Liver (tissue), 3 donors: ENCODE data around the gene TMEM40.
A peak's percentile ranks its signal among the peaks of the same experiment; 100 is the strongest.

Experiments used
- CTCF ChIP-seq: fragments of 150-350 bp; IDR thresholded peaks from 2 replicates; pipeline ENCODE4 v1.5.1; 2017; ENCODE audit warnings: improper control_type of control experiment, low read depth, low read length; ENCODE audit not compliant: missing input control
- EGR1 ChIP-seq, 2 donors: IDR thresholded peaks; 2 replicates each; pipeline ENCODE4 v1.6.1; 2016 to 2018; ENCODE audit warnings: antibody characterized with exemption in 2 of 2, low read depth in 2 of 2
- FOXA1 ChIP-seq: IDR thresholded peaks from 2 replicates; pipeline ENCODE4 v1.6.1; 2016; ENCODE audit warnings: antibody characterized with exemption
- GABPA ChIP-seq, 2 donors: IDR thresholded peaks in 1 of 2; conservative IDR thresholded peaks in 1 of 2; 2 replicates each; pipeline ENCODE4 v1.6.1; 2016; ENCODE audit warnings: antibody characterized with exemption in 2 of 2, mild to moderate bottlenecking in 1 of 2, moderate library complexity in 1 of 2
- JUND ChIP-seq, 2 donors: IDR thresholded peaks; 2 replicates each; pipeline ENCODE4 v1.6.1; 2016; ENCODE audit warnings: antibody characterized with exemption in 2 of 2
- MAX ChIP-seq: IDR thresholded peaks from 2 replicates; pipeline ENCODE4 v1.6.1; 2016; ENCODE audit warnings: antibody characterized with exemption
- NR2F2 ChIP-seq: IDR thresholded peaks from 2 replicates; pipeline ENCODE4 v1.6.1; 2016; ENCODE audit warnings: antibody characterized with exemption
- RAD21 ChIP-seq, 2 donors: IDR thresholded peaks; 2 replicates each; pipeline ENCODE4 v1.6.1; 2016; ENCODE audit warnings: antibody characterized with exemption in 2 of 2, mild to moderate bottlenecking in 2 of 2
- REST ChIP-seq: IDR thresholded peaks from 2 replicates; pipeline ENCODE4 v1.6.1; 2016; ENCODE audit warnings: antibody characterized with exemption, mild to moderate bottlenecking
- RXRA ChIP-seq, 2 donors: IDR thresholded peaks; 2 replicates each; pipeline ENCODE4 v1.6.1; 2017 to 2018; ENCODE audit warnings: antibody characterized with exemption in 2 of 2, mild to moderate bottlenecking in 1 of 2
- SP1 ChIP-seq: IDR thresholded peaks from 2 replicates; pipeline ENCODE4 v1.6.1; 2018; ENCODE audit warnings: antibody characterized with exemption, mild to moderate bottlenecking
- TAF1 ChIP-seq: conservative IDR thresholded peaks from 2 replicates; pipeline ENCODE4 v1.6.1; 2016; ENCODE audit warnings: antibody characterized with exemption, mild to moderate bottlenecking
- YY1 ChIP-seq: IDR thresholded peaks from 2 replicates; pipeline ENCODE4 v1.6.1; 2016; ENCODE audit warnings: antibody characterized with exemption, mild to moderate bottlenecking
- ZBTB33 ChIP-seq: IDR thresholded peaks from 2 replicates; pipeline ENCODE4 v1.6.1; 2016; ENCODE audit warnings: antibody characterized with exemption
- donor health status: healthy.
- donor health status: healthy.

- TF ChIP-seq JUND (IDR thresholded peaks at IDR 0.05), result no peak
- TF ChIP-seq MAX, result no peak
- no peak for TF ChIP-seq CTCF
- TF ChIP-seq YY1, result peak; percentile 39
- no peak for TF ChIP-seq TAF1
- TF ChIP-seq REST, result no peak
- TF ChIP-seq NR2F2, result no peak
- TF ChIP-seq SP1, result no peak
- TF ChIP-seq GABPA (IDR thresholded peaks at IDR 0.05 in 1 of 2, conservative IDR thresholded peaks at IDR 0.05 in 1 of 2), result no peak
- TF ChIP-seq RXRA (IDR thresholded peaks at IDR 0.05), result no peak
- no peak for TF ChIP-seq ZBTB33
- TF ChIP-seq EGR1 (IDR thresholded peaks at IDR 0.05; ENCODE audit: low read depth in 2 of 2), result no peak
- no peak for TF ChIP-seq RAD21 (IDR thresholded peaks at IDR 0.05)
- no peak for TF ChIP-seq FOXA1
Measured at GRCh38 chr3:12750223-12750622, 8.8 kb downstream of the TMEM40 start.
